ENCODE data around the gene STRBP. TPM values are rescaled to one million over a fixed set of nuclear protein-coding genes. Genes with fewer than 3 reads are reported as not detected.
A peak's percentile ranks its signal among the peaks of the same experiment; 100 is the strongest.

The STRBP gene
- total and polyA plus RNA-seq, 12 donors: 10.5 to 22.2 (median 13.8) TPM

DNA sequence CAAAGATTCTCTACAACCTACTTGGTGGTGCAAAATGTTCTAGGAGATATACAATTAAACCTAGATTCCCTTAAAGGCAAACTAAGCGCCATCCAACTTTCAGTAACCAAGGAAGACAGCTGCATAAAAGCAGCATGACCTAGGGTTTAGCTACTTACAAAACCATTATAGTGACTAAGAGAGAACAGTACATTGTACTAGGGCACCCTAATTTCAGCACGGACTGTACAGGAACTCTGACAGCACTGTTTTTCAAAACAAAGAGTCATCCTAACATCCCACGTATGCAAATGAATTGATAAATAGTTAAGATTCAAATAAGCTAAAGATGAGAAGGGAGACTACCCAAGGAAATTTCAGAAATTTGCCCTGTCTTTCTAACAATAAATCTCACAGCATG, 30.0 kb downstream of the STRBP start:
- H3K27ac ChIP-seq: no peak overlapping the region

DNA sequence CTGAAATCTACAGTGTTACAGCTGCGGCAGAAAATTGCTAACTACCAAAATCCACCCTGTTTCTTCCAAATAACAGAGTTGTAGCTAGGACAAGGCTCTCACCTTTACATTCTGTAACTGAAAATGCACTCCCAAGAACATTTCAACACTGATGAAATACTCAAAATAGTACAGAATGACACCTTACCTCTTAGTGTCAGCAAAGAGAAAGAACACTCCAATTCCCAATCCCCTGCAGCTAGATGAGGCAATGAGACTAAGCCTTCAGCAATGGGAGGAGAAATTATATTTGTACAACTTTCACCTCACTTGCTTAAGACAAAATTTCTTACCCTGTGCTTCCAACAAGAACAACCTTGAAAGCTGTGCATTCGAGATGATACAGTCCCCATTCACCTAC, 31.2 kb downstream of the STRBP start:
- H3K4me3 ChIP-seq: no peak overlapping the region
- intact Hi-C loops (cut with DNase I): no loop called here
- no peak for DNase-seq
- peaks cover 0 to 8% (median 0%) of the 10 kb centered on the region in 9 donors for H3K4me1 ChIP-seq
- no peaks in the 10 kb centered on the region for H3K9me3 ChIP-seq
- TF ChIP-seq, protein P1, sequence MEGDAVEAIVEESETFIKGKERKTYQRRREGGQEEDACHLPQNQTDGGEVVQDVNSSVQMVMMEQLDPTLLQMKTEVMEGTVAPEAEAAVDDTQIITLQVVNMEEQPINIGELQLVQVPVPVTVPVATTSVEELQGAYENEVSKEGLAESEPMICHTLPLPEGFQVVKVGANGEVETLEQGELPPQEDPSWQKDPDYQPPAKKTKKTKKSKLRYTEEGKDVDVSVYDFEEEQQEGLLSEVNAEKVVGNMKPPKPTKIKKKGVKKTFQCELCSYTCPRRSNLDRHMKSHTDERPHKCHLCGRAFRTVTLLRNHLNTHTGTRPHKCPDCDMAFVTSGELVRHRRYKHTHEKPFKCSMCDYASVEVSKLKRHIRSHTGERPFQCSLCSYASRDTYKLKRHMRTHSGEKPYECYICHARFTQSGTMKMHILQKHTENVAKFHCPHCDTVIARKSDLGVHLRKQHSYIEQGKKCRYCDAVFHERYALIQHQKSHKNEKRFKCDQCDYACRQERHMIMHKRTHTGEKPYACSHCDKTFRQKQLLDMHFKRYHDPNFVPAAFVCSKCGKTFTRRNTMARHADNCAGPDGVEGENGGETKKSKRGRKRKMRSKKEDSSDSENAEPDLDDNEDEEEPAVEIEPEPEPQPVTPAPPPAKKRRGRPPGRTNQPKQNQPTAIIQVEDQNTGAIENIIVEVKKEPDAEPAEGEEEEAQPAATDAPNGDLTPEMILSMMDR (IDR thresholded peaks at IDR 0.05): no peak
- ATAC-seq: no peak
- no peak overlapping the region for H3K27ac ChIP-seq
- no peaks in the 10 kb centered on the region for H3K27me3 ChIP-seq
- H3K36me3 ChIP-seq: no peaks in the 10 kb centered on the region
- WGBS, 2 donors: 91 to 95% methylated on average over 2 of the region's 2 CpGs

More for the DNA sequence above, 30.0 kb downstream of the STRBP start:
- peak in 1 of 8 donors; percentile 59 for ATAC-seq
- TF ChIP-seq, protein P1 (IDR thresholded peaks at IDR 0.05): no peak
- 77 to 81% methylated on average over 3 of the region's 3 CpGs for WGBS, 2 donors
- DNase-seq: no peak
- intact Hi-C loops (cut with DNase I): no loop called here
- Histone ChIP-seq H3K4me1 (peaks cover 0 to 8% (median 0%) of the 10 kb centered on the region in 9 donors), H3K9me3 (no peaks in the 10 kb centered on the region), H3K27me3 (no peaks in the 10 kb centered on the region), H3K4me3 (no peak overlapping the region), H3K36me3 (no peaks in the 10 kb centered on the region)

DNA sequence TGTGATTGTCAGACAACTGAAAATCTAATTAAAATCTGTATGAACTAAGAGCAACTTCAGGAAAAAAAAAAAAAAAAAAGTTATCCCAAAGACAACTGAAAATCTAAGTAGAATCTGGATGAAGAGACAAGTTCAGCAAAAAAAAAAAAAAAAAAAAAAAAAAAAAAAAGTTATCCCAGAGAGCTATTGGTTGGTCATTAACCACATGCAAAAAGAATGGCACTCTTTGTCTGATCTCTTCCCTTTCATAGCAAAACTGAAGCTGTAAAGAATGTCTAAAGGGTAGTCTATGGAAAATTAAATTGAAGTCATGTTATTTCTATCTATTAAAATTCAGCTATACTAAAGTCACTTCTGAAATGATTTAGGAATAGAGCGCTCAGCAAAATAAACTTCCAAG, 32.9 kb downstream of the STRBP start:
- no peaks in the 10 kb centered on the region for H3K36me3 ChIP-seq
- no peak overlapping the region for H3K4me3 ChIP-seq
- H3K9me3 ChIP-seq: no peaks in the 10 kb centered on the region
- intact Hi-C loops (cut with DNase I): no loop called here
- ATAC-seq: no peak
- no peak overlapping the region for H3K27ac ChIP-seq
- H3K27me3 ChIP-seq: no peaks in the 10 kb centered on the region
- no peak for DNase-seq
- 100% methylated on average over 1 of the region's 1 CpG for WGBS, 2 donors
- TF ChIP-seq, protein P1 (IDR thresholded peaks at IDR 0.05): no peak
- peaks cover 0 to 8% (median 0%) of the 10 kb centered on the region in 9 donors for H3K4me1 ChIP-seq

DNA sequence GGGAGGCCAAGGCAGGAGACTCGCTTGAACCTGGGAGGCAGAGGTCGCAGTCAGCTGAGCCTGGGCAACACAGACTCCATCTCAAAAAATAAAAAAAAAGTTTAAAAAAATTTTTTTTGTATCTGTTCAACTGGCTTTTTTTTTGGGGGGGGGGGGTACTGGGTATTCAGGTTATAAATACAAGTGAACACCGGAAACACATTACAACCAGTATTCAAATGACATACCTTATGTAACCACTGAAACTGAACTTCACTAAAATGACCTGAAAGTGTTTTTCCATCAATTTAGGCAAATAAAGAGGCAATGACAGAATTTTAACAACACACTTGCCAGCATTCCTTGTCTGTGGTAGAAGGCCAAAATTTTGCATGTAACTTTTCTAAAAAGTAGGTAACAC, 33.5 kb downstream of the STRBP start:
- intact Hi-C loops (cut with DNase I): no loop called here
- no peak overlapping the region for H3K27ac ChIP-seq
- 91 to 96% methylated on average over 3 of the region's 3 CpGs for WGBS, 2 donors
- no peak overlapping the region for H3K4me3 ChIP-seq
- TF ChIP-seq, protein P1 (IDR thresholded peaks at IDR 0.05): no peak
- ATAC-seq: no peak
- peaks cover 0 to 7% (median 0%) of the 10 kb centered on the region in 9 donors for H3K4me1 ChIP-seq
- H3K9me3 ChIP-seq: no peaks in the 10 kb centered on the region
- no peaks in the 10 kb centered on the region for H3K27me3 ChIP-seq
- H3K36me3 ChIP-seq: no peaks in the 10 kb centered on the region
- DNase-seq: no peak

Measured in heart right ventricle (tissue), 16 donors.